GM11168 (cell line): Measurements from ENCODE around the gene TEAD4.

Experiments
- in situ Hi-C: fragments of 300-500 bp; cut with MboI; formaldehyde crosslinking; loops from one replicate; pipeline ENCODE4 v1.12.0; 2022; ENCODE audit warnings: low sequenced_read_pairs; ENCODE audit not compliant: unreplicated experiment

The TEAD4 gene

DNA sequence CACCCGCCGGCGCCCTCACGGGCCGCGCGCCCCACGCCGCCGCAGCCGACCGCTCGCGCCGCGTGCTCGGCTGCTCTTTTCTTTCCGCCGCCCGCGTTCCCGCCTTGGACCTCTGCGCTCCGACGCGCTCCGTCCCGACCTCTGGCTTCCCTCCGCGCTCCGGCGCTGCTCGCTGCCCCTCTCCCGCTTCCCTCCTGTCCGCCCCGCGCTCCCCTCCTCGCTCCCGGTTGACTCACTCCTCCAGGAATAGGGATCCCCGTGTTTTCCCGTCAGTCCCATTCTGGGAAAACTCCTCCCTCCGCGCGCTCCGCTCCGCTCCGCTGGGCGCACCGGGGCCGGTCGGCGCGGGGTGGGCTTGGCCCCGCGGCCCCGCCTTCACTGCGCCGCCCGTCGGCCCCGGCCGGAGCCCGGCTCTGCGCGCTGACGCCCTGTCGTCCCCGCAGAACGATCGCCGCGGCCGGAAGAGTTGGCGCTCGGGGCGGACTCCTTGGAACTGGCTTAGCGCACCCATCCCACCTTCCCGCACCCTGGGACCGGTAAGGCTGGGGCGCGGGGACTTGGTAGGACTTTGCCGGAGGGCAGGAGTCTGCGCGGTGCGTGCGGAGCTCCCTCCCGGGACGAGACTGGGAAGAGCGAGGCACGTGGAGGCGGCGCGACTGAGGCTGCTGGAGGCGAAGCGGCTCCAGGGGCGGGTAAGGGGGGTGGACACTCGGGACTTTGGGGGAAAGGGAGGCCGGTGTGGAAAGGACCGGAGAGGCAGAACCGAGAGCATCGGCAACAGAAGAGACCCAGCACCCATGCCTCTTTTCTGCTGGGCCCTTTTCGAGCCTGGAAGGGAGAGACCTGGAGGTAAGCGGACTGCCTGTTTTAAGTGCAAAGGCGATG is 550 bp downstream of the TEAD4 start:
- in situ Hi-C loops: no loop called here

- in situ Hi-C loops: no loop called here
Measured at GRCh38 chr12:2960390-2960956, 1.3 kb downstream of the TEAD4 start.

DNA sequence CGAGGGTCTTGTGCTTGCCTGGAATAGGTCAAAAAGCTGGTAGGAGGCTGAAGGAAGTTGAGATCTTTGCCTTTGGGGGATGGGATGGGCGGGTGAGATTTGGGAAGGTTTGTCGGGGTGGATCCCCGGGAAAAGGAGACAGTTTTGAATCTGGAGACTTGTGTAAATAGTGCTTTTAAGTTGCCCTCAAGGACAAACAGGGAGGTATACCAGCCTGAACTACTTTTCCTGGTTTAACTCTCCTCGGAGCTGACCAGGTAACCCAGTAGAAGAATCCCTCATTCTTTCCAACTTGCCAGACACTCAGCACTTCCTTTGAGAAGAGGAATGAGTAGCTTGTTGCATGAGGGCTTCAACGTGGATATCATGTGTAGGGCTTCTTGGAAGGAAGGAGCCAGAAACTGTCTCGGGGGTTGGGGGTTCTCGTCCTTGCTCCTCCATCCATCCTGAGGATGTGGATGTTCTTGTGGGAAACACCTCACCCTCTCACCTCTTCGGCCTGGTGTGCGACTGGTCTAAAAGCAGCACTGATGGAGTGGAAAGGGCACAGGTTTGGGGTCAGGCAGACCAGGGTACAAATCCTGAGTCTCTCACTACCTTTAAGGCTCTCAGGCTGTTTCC is 1.9 kb downstream of the TEAD4 start:
- in situ Hi-C loops: no loop called here

GRCh38 chr12:2961705-2962104 is 2.5 kb downstream of the TEAD4 start:
- in situ Hi-C loops: no loop called here

- in situ Hi-C loops: no loop called here
Measured at GRCh38 chr12:2963154-2963759, 4.1 kb downstream of the TEAD4 start.

- in situ Hi-C loops: no loop called here
Measured at GRCh38 chr12:2963760-2964292, 4.6 kb downstream of the TEAD4 start.

DNA sequence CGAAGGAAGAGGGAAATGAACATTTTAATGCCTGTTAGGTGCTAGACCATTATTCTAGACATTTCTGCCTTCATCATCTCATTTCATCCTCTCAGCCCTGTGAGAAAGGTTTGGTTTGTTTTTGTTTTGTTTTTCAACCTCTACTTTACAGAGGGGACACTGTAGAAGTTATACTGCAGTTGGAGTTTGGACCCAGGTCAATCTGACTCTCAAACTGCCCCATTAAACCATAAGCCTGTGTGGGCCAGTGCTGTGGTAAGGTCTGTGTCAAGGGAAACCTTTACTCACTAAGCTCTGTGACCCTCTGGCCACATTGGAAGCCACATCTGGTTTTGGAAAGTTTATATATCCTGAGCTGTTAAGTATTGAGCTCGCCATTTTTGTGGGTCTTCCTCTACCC is 8.5 kb downstream of the TEAD4 start:
- in situ Hi-C loops: no loop called here

DNA sequence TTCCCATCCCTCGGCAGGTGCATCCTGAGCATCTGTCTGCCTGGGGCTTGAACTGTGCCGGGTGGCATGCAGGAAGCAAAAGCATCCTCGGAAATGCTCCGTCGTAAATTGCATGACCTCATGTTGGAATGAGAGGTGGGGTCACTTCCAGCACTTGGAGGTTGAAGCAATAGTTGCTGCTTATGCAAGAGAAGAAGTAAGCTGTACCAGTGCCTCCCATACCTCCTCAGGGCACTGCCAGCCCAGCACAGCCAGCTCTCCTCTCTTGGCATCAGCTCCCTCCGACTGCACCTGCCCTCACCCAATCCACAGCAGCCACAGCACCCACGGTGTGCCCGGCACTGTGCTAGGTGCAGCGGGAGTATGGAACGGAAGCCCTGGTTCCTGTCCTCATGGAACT is 11.5 kb downstream of the TEAD4 start:
- in situ Hi-C loops: no loop called here

- in situ Hi-C loops: no loop called here
Measured at GRCh38 chr12:2973566-2973965, 14.4 kb downstream of the TEAD4 start.

GRCh38 chr12:2974560-2974971 is 15.4 kb downstream of the TEAD4 start:
- in situ Hi-C loops: no loop called here

GRCh38 chr12:2976581-2976996 is 17.4 kb downstream of the TEAD4 start:
- in situ Hi-C loops: no loop called here

GRCh38 chr12:2977776-2978175 is 18.6 kb downstream of the TEAD4 start:
- in situ Hi-C loops: no loop called here

- in situ Hi-C loops: no loop called here
Measured at GRCh38 chr12:2979806-2980205, 20.6 kb downstream of the TEAD4 start.

- in situ Hi-C loops: no loop called here
Measured at GRCh38 chr12:2980630-2981029, 21.4 kb downstream of the TEAD4 start.

DNA sequence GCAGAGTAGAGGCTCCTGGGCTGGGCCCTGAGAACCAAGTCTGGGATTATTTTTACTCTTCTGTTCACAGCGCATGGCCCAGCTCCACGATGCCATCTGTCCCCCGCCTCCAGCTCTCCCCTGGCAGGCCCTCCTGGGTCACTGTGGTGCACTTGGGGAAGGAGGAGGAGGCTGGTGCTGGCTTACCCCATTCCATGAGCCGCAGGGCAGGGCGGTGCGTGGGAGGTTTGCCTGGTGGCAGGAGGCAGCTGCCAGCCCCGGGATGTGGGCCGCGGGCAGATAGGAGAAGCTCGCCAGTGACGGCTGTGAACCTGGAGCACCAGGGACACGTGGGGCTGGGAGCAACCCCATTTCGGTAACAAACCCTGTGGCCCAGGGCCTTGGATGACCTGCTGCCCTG is 23.2 kb downstream of the TEAD4 start:
- in situ Hi-C loops: no loop called here

GRCh38 chr12:2984249-2984648 is 25.1 kb downstream of the TEAD4 start:
- in situ Hi-C loops: no loop called here

- in situ Hi-C loops: no loop called here
Measured at GRCh38 chr12:2984698-2985097, 25.5 kb downstream of the TEAD4 start.

DNA sequence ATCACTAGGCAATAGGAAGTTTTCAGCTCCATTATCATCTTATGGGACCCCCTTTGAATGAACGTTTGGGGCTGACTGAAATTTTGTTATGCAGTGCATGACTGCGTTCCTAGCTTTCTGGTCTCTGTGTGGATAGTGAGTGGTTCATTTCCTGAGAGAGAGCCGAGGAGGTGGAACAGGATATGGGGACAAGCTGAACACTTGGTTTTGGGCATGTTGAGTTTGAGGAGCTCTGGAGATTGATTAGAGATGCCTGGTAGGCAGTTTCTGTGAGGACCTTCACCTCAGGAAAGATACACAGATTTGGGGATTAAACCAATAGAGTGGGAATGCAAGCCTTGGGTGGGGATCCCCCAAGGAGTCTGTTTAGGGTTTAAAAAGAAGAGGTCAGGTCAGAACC is 27.7 kb downstream of the TEAD4 start:
- in situ Hi-C loops: no loop called here

DNA sequence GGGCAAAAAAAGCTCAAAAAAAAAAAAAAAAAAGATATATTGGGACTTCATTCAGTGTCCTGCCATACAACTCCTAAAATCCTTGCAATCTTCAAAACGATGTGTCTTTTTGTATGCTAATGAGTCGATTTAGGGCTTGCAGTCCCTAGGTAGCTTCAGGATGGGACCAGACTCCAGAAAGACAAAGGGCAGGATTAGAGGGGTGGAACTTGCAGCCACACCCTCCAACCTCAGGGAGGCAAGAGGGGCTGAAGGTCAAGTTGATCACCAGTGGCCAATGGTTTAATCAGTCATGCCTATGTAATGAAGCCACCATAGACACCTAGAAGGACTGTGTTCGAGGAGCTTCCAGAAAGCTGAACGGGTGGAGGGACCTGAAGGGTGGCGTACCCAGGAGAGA is 29.3 kb downstream of the TEAD4 start:
- in situ Hi-C loops: no loop called here

DNA sequence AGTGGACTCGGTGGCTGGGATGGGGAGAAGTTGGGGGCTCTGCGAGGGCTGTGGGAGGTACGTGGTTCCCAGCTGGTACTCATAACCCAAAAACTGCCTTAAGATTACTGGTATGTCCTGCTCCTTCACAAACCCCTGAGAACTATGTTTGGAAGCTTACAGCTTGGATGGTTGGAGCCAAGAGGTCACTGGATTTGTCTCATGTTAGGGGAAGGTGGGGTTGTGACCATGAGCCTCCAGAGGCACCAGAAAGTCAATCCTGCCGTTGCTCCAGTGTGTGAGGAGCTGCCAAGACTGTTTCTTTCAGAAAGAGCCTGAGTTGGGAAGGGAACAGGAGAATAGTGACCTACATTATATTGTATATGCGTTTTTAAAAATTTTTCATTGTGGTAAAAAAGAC is 33.5 kb downstream of the TEAD4 start:
- in situ Hi-C loops: no loop called here
